Right ventricle myocardium superior (tissue), 1 donor: ENCODE data around the gene NTHL1. TPM values are rescaled to one million over a fixed set of nuclear protein-coding genes. Genes with fewer than 3 reads are reported as not detected.
A peak's percentile ranks its signal among the peaks of the same experiment; 100 is the strongest.

Source experiments
- ATAC-seq: fragments of 200-7000 bp; cut with Tn5 transposase; one replicate; pipeline ENCODE4 v1.9.1; 2020; ENCODE audit warnings: mild to moderate bottlenecking; ENCODE audit not compliant: poor library complexity
- DNase-seq: peaks from one replicate; pipeline ENCODE4 v3.0.0-alpha.2; 2020
- intact Hi-C: fragments of 100-400 bp; cut with DNase I; formaldehyde crosslinking; loops from one replicate; pipeline ENCODE4 v1.11.2; 2022
- total RNA-seq: library from RNA; stranded (reverse); fragmentation: NEBNext Ultra II Directional; extraction: Animal tissue kit (Norgen Biotek cat#: 25700); gene quantifications from one replicate; pipeline ENCODE4 v1.2.1, GENCODE V29; 2021
- donor health status: DM: no; HTN: yes; CAD: no; lungs with severe emphysema.

The NTHL1 gene
- total RNA-seq, 1 donor from 2014 or later = 26.2 TPM

- ATAC-seq = no peak
- DNase-seq = no peak
- intact Hi-C loops = no loop called here
Measured at GRCh38 chr16:2004795-2005517, 42.7 kb downstream of the NTHL1 start.

GRCh38 chr16:2003827-2004641 lies 43.6 kb downstream of the NTHL1 start:
- peak; percentile 95 for DNase-seq
- intact Hi-C loops = no loop called here
- ATAC-seq = peak; percentile 90

GRCh38 chr16:2003231-2003826 lies 44.3 kb downstream of the NTHL1 start:
- DNase-seq (no peak), ATAC-seq (no peak)
- intact Hi-C loops = no loop called here

GRCh38 chr16:2002406-2003230 lies 45.0 kb downstream of the NTHL1 start:
- DNase-seq = no peak
- intact Hi-C loops = no loop called here
- ATAC-seq = no peak

DNA sequence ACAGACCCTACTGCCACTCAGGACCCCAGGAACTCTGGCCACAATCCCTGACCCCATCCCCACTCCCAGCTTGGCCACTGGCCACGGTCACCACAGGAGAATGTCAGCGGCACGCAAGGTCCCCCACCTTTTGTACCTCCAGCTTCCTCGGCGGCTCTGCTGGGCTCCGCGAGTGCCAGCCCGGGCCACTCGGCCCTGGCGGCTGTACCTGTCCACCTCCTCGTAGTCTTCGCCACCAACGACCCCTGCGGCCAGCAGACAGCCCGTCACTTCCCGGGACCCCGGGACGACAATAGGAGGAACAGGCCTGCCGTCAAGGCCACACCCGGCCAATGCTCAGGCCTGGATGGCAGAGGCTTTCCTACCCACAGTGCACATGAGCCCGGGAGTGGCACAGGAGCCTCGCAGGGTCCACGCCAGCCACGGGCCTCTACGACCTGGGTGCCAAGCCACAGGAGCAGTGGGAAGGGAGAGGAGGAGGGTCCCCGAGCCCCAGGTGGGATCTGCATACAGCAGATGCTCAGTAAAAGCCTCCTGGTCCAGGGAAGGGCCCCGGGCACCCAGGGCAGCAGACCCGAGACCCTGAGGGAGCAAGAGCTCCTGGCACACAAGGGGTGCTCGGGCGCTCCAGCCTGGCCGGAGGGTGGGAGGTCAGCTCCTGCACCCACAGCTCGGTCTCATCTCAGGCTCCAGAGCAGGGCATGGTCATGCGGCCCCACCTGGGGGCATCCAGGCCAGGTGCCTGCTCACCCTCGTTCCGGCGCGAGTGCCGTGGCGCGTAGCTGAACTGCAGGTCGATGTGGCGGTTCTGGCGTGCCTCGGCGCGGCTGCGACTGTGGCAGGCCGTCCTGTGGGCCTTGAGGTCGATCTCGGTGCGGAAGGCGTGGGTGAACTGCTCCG lies 45.9 kb downstream of the NTHL1 start:
- ATAC-seq = no peak
- DNase-seq = no peak
- intact Hi-C loops = no loop called here

- DNase-seq = no peak
- intact Hi-C loops = no loop called here
- ATAC-seq = no peak
Measured at GRCh38 chr16:2001035-2001434, 46.6 kb downstream of the NTHL1 start.

- DNase-seq = no peak
- intact Hi-C loops = no loop called here
- ATAC-seq = no peak
Measured at GRCh38 chr16:1999866-2000514, 47.6 kb downstream of the NTHL1 start.

DNA sequence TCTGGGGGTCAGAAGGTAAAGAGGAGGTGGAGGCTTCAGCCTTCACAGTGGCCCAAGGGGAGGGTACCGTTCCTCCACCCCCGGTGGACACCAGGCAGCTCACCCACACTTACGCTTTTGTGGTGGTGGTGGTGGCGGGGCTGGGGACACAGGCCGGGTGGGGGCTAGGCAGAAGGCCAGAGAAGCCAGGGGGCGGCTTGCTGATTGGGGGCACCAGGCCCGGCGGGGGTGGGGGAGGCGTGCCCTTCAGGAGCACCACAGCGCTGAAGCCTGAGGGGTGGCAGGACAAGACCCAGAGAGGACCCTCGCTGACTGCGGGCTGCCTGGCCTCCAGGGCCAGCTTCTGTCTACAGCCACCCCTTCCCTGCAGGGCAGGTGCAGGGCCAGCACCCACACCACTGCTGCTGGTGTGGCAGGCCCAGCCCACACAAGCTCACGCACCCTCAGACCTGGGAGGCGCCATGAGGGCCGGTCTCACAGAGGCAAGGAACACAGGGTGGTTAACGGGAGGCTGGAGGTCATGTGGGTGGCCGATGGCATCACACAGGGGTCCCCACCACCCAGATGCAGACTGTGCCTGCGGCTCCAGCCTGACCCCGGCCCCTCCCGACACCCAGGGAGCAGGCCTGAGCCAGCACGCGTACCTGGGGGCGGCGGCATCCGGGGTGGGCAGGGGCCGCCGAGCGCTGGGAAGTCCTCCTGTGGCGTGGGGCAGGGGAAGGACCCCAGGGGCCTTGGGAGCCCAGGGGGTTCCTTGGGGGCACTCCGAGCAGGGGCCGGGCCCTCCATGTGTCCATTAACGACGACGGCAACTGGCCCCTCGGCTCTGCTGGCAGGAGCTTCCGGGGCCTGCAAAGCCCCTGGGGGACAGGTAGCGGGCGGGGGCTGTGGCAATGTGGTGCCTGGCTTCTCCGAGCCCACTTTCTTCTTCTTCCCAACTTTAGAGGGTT lies 48.5 kb downstream of the NTHL1 start:
- DNase-seq (no peak), ATAC-seq (no peak)
- intact Hi-C loops = no loop called here

DNA sequence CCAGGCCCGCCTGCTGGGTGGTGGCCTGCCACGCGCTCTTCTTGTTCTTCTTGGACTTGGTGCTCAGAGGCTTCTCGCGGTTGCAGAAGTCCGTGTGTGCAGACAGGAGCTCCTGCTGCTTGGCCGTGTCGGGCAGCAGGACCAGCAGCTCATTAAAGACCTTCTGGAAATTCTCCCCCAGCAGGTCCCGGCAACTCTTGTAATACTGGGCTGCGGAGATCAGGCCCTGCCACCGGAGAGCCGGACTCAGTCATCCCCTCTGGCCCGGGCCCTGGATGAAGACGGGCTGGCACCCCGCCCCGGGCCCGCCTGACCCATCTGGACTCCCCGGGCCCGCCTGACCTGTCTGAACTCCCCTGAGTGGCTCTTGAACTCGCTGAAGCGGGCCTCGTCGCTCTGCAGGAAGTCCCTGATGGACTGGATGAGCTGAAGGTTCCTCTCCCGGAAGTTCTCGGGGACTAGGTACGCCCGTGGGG lies 49.2 kb downstream of the NTHL1 start:
- ATAC-seq (no peak), DNase-seq (no peak)
- intact Hi-C loops = no loop called here

DNA sequence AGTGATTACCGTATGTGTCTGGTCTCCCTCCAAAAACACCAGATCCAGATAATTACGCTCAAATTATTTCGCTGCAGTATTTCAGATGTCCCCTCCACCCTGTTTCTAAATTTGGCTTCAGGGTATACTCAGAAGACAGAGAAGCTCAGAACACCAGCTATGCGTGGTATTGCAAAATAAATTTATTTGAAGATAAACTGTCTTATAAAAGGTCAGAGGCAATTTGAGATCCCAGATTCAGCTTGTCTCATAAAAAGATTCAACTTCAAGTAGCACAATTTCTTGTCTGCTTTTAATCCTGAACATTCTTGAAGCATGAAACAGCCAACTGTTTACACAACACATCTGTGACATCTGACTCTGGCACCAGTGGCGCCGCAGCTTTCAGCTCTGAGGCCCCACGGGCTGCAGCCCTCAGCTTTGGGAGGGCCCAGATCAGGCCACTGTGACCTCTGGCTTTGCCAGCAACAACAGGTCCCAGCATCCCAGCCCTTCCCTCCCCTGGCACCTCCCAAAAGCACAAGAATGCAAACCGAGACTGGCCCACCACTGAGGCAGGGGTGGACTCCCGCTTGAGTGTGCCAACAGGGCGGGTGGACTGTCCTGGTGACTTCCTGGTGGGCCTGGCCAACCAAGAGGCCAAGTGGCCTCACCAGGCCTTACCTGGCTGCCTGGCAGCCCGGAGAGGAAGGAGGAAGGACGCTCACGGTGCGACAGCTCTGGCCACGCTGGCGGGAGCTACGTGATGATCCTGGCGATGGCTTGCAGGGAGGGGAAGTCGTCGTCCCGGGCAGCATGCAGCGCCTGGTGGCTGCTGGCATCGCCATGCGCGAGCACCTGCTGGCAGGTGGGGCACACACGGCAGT lies 49.9 kb downstream of the NTHL1 start:
- no peak for ATAC-seq
- no peak for DNase-seq
- intact Hi-C loops = no loop called here

- ATAC-seq = no peak
- no peak for DNase-seq
Measured at GRCh38 chr16:1993731-1994131, 53.9 kb downstream of the NTHL1 start.

DNA sequence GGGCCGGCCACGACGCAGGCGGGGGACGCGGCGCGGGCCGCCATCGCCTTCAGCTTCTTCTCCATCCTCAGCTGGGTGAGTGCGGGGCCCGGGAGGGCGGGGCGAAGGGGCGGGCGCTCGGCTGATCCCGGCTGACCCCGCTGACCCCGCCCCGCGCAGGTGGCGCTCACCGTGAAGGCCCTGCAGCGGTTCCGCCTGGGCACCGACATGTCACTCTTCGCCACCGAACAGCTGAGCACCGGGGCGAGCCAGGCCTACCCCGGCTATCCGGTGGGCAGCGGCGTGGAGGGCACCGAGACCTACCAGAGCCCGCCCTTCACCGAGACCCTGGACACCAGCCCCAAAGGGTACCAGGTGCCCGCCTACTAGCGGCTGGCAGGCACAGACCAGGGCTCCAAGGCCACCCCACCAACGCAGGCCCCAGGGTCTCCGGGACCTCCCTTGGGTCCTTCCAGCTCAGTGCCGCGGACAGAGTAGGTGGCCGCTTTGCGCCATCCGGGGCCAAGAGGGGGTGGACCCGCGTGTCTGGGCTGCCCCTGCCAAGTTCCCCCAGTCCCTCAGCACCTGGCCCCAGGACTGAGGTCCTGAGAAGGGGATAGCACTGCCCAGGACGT lies 54.8 kb downstream of the NTHL1 start:
- intact Hi-C loops = no loop called here
- DNase-seq = no peak
- ATAC-seq = peak; percentile 3

More at GRCh38 chr16:1993731-1994131, 53.9 kb downstream of the NTHL1 start:
- intact Hi-C loops = no loop called here

DNA sequence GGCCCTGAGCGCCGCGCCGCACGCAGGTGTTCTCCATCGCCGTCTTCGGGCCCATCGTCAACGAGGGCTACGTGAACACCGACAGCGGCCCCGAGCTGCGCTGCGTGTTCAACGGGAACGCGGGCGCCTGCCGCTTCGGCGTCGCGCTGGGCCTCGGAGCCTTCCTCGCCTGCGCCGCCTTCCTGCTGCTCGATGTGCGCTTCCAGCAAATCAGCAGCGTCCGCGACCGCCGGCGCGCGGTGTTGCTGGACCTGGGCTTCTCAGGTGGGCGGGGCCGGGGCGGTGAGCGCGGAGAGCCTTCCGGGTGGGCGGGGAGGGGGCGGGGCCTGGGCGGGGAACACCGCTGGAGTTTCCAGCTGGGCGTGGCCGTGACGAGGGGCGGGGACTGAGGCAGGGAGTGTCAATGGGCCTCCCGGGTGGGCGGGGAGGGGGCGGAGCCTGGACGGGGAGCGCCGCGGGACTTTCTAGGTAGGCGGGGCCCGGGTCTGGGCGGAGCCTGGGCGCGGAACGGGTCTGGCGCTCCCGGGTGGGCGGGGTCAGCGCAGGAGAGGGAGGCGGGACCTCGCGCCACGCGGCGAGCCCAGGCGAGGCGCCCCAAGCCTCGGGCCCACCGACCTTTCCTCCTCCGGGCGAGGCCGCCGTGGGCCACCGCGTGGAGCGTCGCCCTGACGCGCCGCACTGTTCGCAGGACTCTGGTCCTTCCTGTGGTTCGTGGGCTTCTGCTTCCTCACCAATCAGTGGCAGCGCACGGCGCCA lies 55.5 kb downstream of the NTHL1 start:
- intact Hi-C loops = no loop called here

GRCh38 chr16:1991588-1991947 lies 56.1 kb downstream of the NTHL1 start:
- ATAC-seq = no peak
- DNase-seq = no peak
- intact Hi-C loops = no loop called here

More for the DNA sequence above, 55.5 kb downstream of the NTHL1 start:
- peak; percentile 96 for DNase-seq
- peak; percentile 90 for ATAC-seq
